ENCODE results near the gene C5orf47. TPM values are rescaled to one million over a fixed set of nuclear protein-coding genes. Genes with fewer than 3 reads are reported as not detected.

The C5orf47 gene
- total and polyA plus RNA-seq, 10 of the 15 experiments (the other 5 are each of a cell fraction or from before 2014, with no cell fraction given) = 0.04 TPM; not detected in 9

GRCh38 chr5:174008922-174009321 lies 20.0 kb downstream of the C5orf47 start:
- ATAC-seq (no peak), DNase-seq (ENCODE audit: low read depth, low spot score) (no peak), FAIRE-seq (no peak)
- H3K9me3 ChIP-seq (replicated peaks; ENCODE audit: control insufficient read depth, insufficient read depth, low read length) = no peaks in the 10 kb centered on the region
- H3K4me3 ChIP-seq = no peak overlapping the region
- no peaks in the 10 kb centered on the region for H3K79me2 ChIP-seq (ENCODE audit: control insufficient read depth, insufficient read depth, low read length)
- SMC1A ChIA-PET (ENCODE audit: uncharacterized antibody, unreplicated experiment) = no interaction called here
- H3K27ac ChIP-seq (ENCODE audit: control insufficient read depth, insufficient read depth) = no peak overlapping the region
- BruUV-seq (replicated peaks) = no TSS peak
- intact Hi-C loops (cut with micrococcal nuclease; ENCODE audit: unreplicated experiment) (no loop called here), in situ Hi-C loops (cut with MboI) (no loop called here)
- no peak for TF ChIP-seq SUPT20H (IDR thresholded peaks at IDR 0.05; ENCODE audit: borderline replicate concordance, control insufficient read depth, low read depth, low read length)
- no peak for TF ChIP-seq CREB1 (IDR thresholded peaks at IDR 0.05; ENCODE audit: low read depth)
- TF ChIP-seq DPF2 (IDR thresholded peaks at IDR 0.05) = no peak
- TF ChIP-seq RELA (IDR thresholded peaks at IDR 0.05; ENCODE audit: borderline replicate concordance, partially characterized antibody) = no peak
- no peak for TF ChIP-seq CEBPZ (IDR thresholded peaks at IDR 0.05; ENCODE audit: low read depth, low read length)
- TF ChIP-seq MXI1 (IDR thresholded peaks at IDR 0.05; ENCODE audit: low read depth, low read length) = no peak
- no peak for TF ChIP-seq BHLHE40 (IDR thresholded peaks at IDR 0.05; ENCODE audit: borderline replicate concordance in 1 of 2, low read depth in 2 of 2, low read length in 1 of 2)
- no peak for TF ChIP-seq TAF1 (IDR thresholded peaks at IDR 0.05; ENCODE audit: borderline replicate concordance, low read depth, low read length)
- TF ChIP-seq STAT1 (conservative IDR thresholded peaks at IDR 0.05) = no peak
- no peak for TF ChIP-seq E2F8 (IDR thresholded peaks at IDR 0.05; ENCODE audit: low read depth, partially characterized antibody)
- WGBS (ENCODE audit: insufficient coverage, insufficient replicate concordance, low lambda C conversion rate, missing lambda C conversion rate) = 68% methylated on average over 5 of the region's 5 CpGs
- no peak overlapping the region for H3K4me2 ChIP-seq (ENCODE audit: control insufficient read depth, insufficient read depth)
- CTCF ChIA-PET = no interaction called here
- RAD21 ChIA-PET (ENCODE audit: unreplicated experiment) = no interaction called here
- H3K27me3 ChIP-seq (replicated peaks in 1 of 2; ENCODE audit: control insufficient read depth in 2 of 2, insufficient read depth in 2 of 2, low read length in 1 of 2) = peaks cover 0 to 2% of the 10 kb centered on the region in 2 experiments; a peak in 1 of 4 replicates
- H2AFZ ChIP-seq (ENCODE audit: control insufficient read depth, low read depth, low read length) = no peak overlapping the region
- no peaks in the 10 kb centered on the region for H3K36me3 ChIP-seq (ENCODE audit: control insufficient read depth in 2 of 2, insufficient read depth in 2 of 2, low read length in 1 of 2)
- no peaks in the 10 kb centered on the region for H4K20me1 ChIP-seq (ENCODE audit: control insufficient read depth, insufficient read depth)
- no peaks in the 10 kb centered on the region for H3K4me1 ChIP-seq (ENCODE audit: control insufficient read depth, insufficient read depth, low read length)
- POLR2A ChIA-PET = no interaction called here
- no peak overlapping the region for H3K9ac ChIP-seq (ENCODE audit: control insufficient read depth, insufficient read depth, low read length)

All from GM12878 (cell line).